Spleen (tissue), 11 donors: ENCODE data around the gene ZNF718. TPM values are rescaled to one million over a fixed set of nuclear protein-coding genes. Genes with fewer than 3 reads are reported as not detected.

Source experiments
- DNase-seq: peaks from one replicate; pipeline ENCODE4 v3.0.0-alpha.2; 2020
- H3K27ac ChIP-seq, 8 donors: fragments of 200-600 bp; sonication (generic) in 7 of 8; 1 replicate in 4 of 8; 2 replicates in 4 of 8; pipeline versions ENCODE4 v1.5.0 to v1.8.0; 2016 to 2021; ENCODE audit warnings: inconsistent platforms in 4 of 8, mild to moderate bottlenecking in 4 of 8, moderate library complexity in 1 of 8
- H3K27me3 ChIP-seq, 7 donors: fragments of 200-600 bp; sonication (generic) in 6 of 7; replicated peaks in 1 of 7; 1 replicate in 4 of 7; 2 replicates in 3 of 7; pipeline versions ENCODE4 v1.5.0 to v1.8.0; 2016 to 2021; ENCODE audit warnings: inconsistent platforms in 3 of 7, mild to moderate bottlenecking in 1 of 7
- H3K36me3 ChIP-seq, 6 donors: fragments of 200-600 bp; sonication (generic) in 5 of 6; 1 replicate in 4 of 6; 2 replicates in 2 of 6; pipeline versions ENCODE4 v1.5.0 to v1.8.0; 2016 to 2021; ENCODE audit warnings: inconsistent platforms in 2 of 6
- H3K4me1 ChIP-seq, 6 donors: fragments of 200-600 bp; sonication (generic) in 5 of 6; 1 replicate in 3 of 6; 2 replicates in 3 of 6; pipeline versions ENCODE4 v1.5.0 to v1.8.0; 2016 to 2021; ENCODE audit warnings: inconsistent platforms in 3 of 6
- H3K4me3 ChIP-seq, 8 donors: fragments of 200-600 bp; sonication (generic) in 7 of 8; 1 replicate in 4 of 8; 2 replicates in 4 of 8; pipeline versions ENCODE4 v1.5.0 to v1.8.0; 2016 to 2021; ENCODE audit warnings: inconsistent platforms in 4 of 8, mild to moderate bottlenecking in 4 of 8, moderate library complexity in 2 of 8
- H3K9me3 ChIP-seq, 8 donors: fragments of 200-600 bp; sonication (generic) in 7 of 8; 1 replicate in 4 of 8; 2 replicates in 4 of 8; pipeline versions ENCODE4 v1.5.0 to v1.8.0; 2016 to 2021; ENCODE audit warnings: inconsistent platforms in 4 of 8
- POLR2A ChIP-seq, 3 donors: fragments of 450-650 bp; IDR thresholded peaks; one replicate each; pipeline ENCODE4 v1.5.1; 2017; ENCODE audit warnings: antibody characterized with exemption in 3 of 3, mild to moderate bottlenecking in 1 of 3
- POLR2AphosphoS5 ChIP-seq, 3 donors: sonication (generic); formaldehyde crosslinking; IDR thresholded peaks; one replicate each; pipeline ENCODE4 v1.5.1; 2017; ENCODE audit warnings: antibody characterized with exemption in 3 of 3
- WGBS, 5 donors: extraction: QIAGEN DNeasy Blood & Tissue Kit in 3 of 5; methylation state at CpG; one replicate each; pipeline versions ENCODE4 v1.1.5 to v1.1.7; 2013 to 2018; 5-methylcytosine and 5-hydroxymethylcytosine counted together
- intact Hi-C: fragments of 100-400 bp; cut with DNase I; formaldehyde crosslinking; loops from one replicate; pipeline ENCODE4 v1.15.0; 2023; ENCODE audit warnings: low total_unique reads
- polyA plus RNA-seq, 3 donors: library from polyadenylated mRNA; stranded (reverse); fragments of 200-250 nt; gene quantifications; one replicate each; pipeline ENCODE4 v1.2.1, GENCODE V29; 2013
- total RNA-seq, 7 donors: library from RNA; depleted of rRNA in 3 of 7; stranded (reverse); fragments of >200 nt in 3 of 7; fragmentation: NEBNext Ultra II Directional in 4 of 7; extraction: Animal tissue kit (Norgen Biotek cat#: 25700) in 4 of 7; gene quantifications; one replicate each; pipeline versions ENCODE4 v1.1.0 to v1.2.1, GENCODE V29; 2016 to 2021
- TF ChIP-seq, protein P1 (sequence below), 11 experiments: fragments of 200-600 bp in 7 of 11; fragments of 450-650 bp in 4 of 11; sonication (generic) in 4 of 11; IDR thresholded peaks in 8 of 11; conservative IDR thresholded peaks in 3 of 11; 1 replicate in 7 of 11; 2 replicates in 4 of 11; pipeline versions ENCODE4 v1.4.0 to v1.8.0; 2016 to 2021; ENCODE audit warnings: antibody characterized with exemption in 11 of 11, inconsistent platforms in 4 of 11, mild to moderate bottlenecking in 1 of 11
- donor health status: healthy with polysubstance abuse.
- donor health status: DM: no; HTN: no; CAD: no; lungs with moderate emphysema.
- donor health status: DM: no; HTN: no; CAD: no.
- donor health status: Bipolar disorder and iron deficiency.
- donor health status: healthy.
- donor health status: DM: no; HTN: no; CAD: no.
- donor health status: DM: yes; HTN: yes; CAD: no.

The ZNF718 gene
- total and polyA plus RNA-seq, 10 donors: 1.0 to 22.0 (median 10.8) TPM

DNA sequence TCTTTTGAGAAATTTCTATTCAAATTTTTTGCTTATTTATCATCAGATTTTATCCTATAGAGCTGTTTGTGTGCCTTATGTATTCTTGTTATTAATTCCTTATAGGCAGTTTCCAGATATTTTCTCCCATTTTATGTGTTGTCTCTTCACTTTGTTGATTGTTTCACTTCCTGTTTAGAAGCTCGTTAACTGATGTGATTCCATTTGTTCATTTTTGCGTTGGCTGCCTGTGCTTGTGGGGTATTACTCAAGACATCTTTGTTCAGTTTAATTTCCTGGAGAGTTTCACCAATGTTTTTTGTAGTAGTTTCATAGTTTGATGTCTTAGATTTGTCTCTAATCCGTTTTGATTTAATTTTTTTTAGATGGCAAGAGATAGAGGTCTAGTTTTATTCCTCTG, 14.6 kb downstream of the ZNF718 start:
- H3K4me3 ChIP-seq: no peak overlapping the region
- 67 to 79% (median 73%) methylated on average over 3 of the region's 3 CpGs for WGBS, 5 donors
- intact Hi-C loops: no loop called here
- no peak for DNase-seq
- H3K27ac ChIP-seq: no peak overlapping the region
- peaks cover 33 to 100% (median 81%) of the 10 kb centered on the region in 6 donors for H3K36me3 ChIP-seq
- H3K27me3 ChIP-seq: no peaks in the 10 kb centered on the region
- no peaks in the 10 kb centered on the region for H3K4me1 ChIP-seq
- TF ChIP-seq POLR2AphosphoS5 (IDR thresholded peaks at IDR 0.05): no peak
- no peak for TF ChIP-seq POLR2A (IDR thresholded peaks at IDR 0.05)
- TF ChIP-seq, protein P1, sequence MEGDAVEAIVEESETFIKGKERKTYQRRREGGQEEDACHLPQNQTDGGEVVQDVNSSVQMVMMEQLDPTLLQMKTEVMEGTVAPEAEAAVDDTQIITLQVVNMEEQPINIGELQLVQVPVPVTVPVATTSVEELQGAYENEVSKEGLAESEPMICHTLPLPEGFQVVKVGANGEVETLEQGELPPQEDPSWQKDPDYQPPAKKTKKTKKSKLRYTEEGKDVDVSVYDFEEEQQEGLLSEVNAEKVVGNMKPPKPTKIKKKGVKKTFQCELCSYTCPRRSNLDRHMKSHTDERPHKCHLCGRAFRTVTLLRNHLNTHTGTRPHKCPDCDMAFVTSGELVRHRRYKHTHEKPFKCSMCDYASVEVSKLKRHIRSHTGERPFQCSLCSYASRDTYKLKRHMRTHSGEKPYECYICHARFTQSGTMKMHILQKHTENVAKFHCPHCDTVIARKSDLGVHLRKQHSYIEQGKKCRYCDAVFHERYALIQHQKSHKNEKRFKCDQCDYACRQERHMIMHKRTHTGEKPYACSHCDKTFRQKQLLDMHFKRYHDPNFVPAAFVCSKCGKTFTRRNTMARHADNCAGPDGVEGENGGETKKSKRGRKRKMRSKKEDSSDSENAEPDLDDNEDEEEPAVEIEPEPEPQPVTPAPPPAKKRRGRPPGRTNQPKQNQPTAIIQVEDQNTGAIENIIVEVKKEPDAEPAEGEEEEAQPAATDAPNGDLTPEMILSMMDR (IDR thresholded peaks at IDR 0.05 in 8 of 11, conservative IDR thresholded peaks at IDR 0.05 in 3 of 11): no peak
- H3K9me3 ChIP-seq: peaks cover 56 to 100% (median 100%) of the 10 kb centered on the region in 8 donors

DNA sequence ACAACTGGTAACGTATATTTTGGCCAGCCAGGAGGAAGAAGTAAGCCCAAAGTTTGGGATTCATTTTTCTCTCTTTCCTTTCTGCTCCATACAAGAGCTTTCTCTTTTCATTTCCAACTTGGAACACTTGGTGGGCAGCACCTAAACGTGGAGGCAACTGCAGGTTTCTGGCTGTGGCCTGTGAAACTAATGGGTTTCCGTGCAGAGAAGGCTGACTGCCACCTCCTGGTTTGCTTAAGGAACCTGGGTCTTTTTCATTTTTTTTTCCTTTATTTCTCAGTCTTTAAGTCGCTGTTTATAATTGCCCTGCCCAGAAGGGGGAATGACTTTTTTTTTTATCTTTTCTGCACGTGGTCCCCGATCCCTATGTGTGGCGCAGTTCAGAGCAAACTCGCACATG, 15.4 kb downstream of the ZNF718 start:
- Histone ChIP-seq H3K4me3 (no peak overlapping the region), H3K27me3 (no peaks in the 10 kb centered on the region), H3K27ac (no peak overlapping the region), H3K9me3 (peaks cover 60 to 100% (median 100%) of the 10 kb centered on the region in 8 donors), H3K4me1 (no peaks in the 10 kb centered on the region), H3K36me3 (peaks cover 33 to 100% (median 74%) of the 10 kb centered on the region in 6 donors)
- WGBS, 5 donors: 94 to 97% (median 96%) methylated on average over 8 of the region's 8 CpGs
- no peak for TF ChIP-seq POLR2AphosphoS5 (IDR thresholded peaks at IDR 0.05)
- TF ChIP-seq, protein P1 (IDR thresholded peaks at IDR 0.05 in 8 of 11, conservative IDR thresholded peaks at IDR 0.05 in 3 of 11): no peak
- no peak for TF ChIP-seq POLR2A (IDR thresholded peaks at IDR 0.05)
- DNase-seq: no peak
- intact Hi-C loops: no loop called here

DNA sequence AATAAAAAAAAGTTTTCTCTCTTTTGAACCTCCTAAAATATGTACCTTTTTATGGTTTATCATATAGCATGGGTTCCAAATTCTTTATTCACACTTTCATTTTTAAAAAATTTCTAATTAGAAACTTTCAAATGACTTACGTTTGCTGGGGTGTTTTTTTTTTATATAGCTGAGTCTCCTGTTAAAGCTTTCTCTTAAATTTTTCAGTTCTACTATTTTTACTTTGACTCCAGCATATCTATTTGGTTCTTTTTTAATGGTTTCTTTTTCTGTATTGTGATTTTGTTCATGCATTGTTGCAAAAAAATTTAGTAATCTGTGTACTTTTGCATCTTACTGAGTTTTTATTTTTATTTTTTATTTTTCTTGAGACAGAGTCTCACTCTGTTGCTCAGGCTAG, 22.3 kb downstream of the ZNF718 start:
- TF ChIP-seq, protein P1 (IDR thresholded peaks at IDR 0.05 in 8 of 11, conservative IDR thresholded peaks at IDR 0.05 in 3 of 11): no peak
- TF ChIP-seq POLR2A (IDR thresholded peaks at IDR 0.05): no peak
- Histone ChIP-seq H3K27ac (no peak overlapping the region), H3K27me3 (no peaks in the 10 kb centered on the region), H3K36me3 (peaks cover 7 to 100% (median 37%) of the 10 kb centered on the region in 6 donors), H3K4me3 (no peak overlapping the region), H3K9me3 (peaks cover 67 to 100% (median 100%) of the 10 kb centered on the region in 8 donors), H3K4me1 (no peaks in the 10 kb centered on the region)
- 88 to 93% (median 89%) methylated on average over 1 of the region's 1 CpG for WGBS, 5 donors
- intact Hi-C loops: no loop called here
- no peak for DNase-seq

DNA sequence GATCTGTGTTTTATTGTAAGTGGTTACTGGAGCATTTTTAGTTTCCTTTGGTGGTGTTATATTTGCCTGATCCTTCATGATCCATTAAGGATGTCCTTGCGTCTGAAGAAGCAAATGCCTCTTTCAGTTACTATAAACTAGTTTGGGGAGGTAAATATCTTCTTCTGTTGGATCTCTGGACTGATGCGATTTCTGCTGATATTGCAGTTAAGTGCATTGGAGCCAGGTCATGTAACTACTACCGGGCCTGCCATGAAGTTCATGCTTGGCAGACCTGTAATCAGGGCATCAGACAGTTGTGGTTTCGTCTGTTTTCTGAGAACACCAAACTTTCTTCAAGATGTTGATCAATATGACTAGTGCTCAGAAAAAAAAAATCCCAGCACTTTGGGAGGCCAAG, 22.9 kb downstream of the ZNF718 start:
- peaks cover 61 to 100% (median 96%) of the 10 kb centered on the region in 8 donors for H3K9me3 ChIP-seq
- intact Hi-C loops: no loop called here

More for the DNA sequence above, 22.9 kb downstream of the ZNF718 start:
- no peak overlapping the region for H3K27ac ChIP-seq
- peak overlapping the region in 1 of 8 donors; percentile 29 for H3K4me3 ChIP-seq
- peaks cover 7 to 97% (median 31%) of the 10 kb centered on the region in 6 donors for H3K36me3 ChIP-seq
- WGBS, 5 donors: 96 to 100% (median 98%) methylated on average over 4 of the region's 4 CpGs
- DNase-seq: no peak
- H3K4me1 ChIP-seq: no peaks in the 10 kb centered on the region
- no peaks in the 10 kb centered on the region for H3K27me3 ChIP-seq
- TF ChIP-seq, protein P1 (IDR thresholded peaks at IDR 0.05 in 8 of 11, conservative IDR thresholded peaks at IDR 0.05 in 3 of 11): no peak
- TF ChIP-seq POLR2A (IDR thresholded peaks at IDR 0.05): no peak
- no peak for TF ChIP-seq POLR2AphosphoS5 (IDR thresholded peaks at IDR 0.05)
